IgD-negative memory B cell (primary cell): Measurements from ENCODE around the gene OR2F2. TPM values are rescaled to one million over a fixed set of nuclear protein-coding genes. Genes with fewer than 3 reads are reported as not detected.

ENCODE experiments used
- H3K27ac Mint-ChIP-seq, 3 donors: one replicate each; pipeline ENCODE4 v1.8.0; 2020 to 2022; ENCODE audit warnings: mild to moderate bottlenecking in 3 of 3, mixed read lengths in 3 of 3, moderate library complexity in 1 of 3
- H3K27me3 Mint-ChIP-seq: one replicate; pipeline ENCODE4 v1.8.0; 2021; ENCODE audit warnings: mixed read lengths
- H3K36me3 Mint-ChIP-seq: one replicate; pipeline ENCODE4 v1.8.0; 2020; ENCODE audit warnings: mild to moderate bottlenecking, mixed read lengths
- H3K4me1 Mint-ChIP-seq, 3 donors: one replicate each; pipeline ENCODE4 v1.8.0; 2020 to 2022; ENCODE audit warnings: mixed read lengths in 3 of 3, mild to moderate bottlenecking in 1 of 3
- H3K4me3 Mint-ChIP-seq, 4 donors: one replicate each; pipeline ENCODE4 v1.8.0; 2020 to 2022; ENCODE audit warnings: mild to moderate bottlenecking in 4 of 4, mixed read lengths in 4 of 4, moderate library complexity in 3 of 4
- H3K9me3 Mint-ChIP-seq, 3 donors: one replicate each; pipeline ENCODE4 v1.8.0; 2020 to 2021; ENCODE audit warnings: mixed read lengths in 3 of 3, mild to moderate bottlenecking in 1 of 3
- polyA plus RNA-seq: library from polyadenylated mRNA; unstranded; fragments of 300-500 nt; fragmentation: Illumina TruSeq; gene quantifications from one replicate; pipeline ENCODE4 v1.2.3, GENCODE V29; 2021

The OR2F2 gene
- polyA plus RNA-seq, 1 donor from 2014 or later: not detected

DNA sequence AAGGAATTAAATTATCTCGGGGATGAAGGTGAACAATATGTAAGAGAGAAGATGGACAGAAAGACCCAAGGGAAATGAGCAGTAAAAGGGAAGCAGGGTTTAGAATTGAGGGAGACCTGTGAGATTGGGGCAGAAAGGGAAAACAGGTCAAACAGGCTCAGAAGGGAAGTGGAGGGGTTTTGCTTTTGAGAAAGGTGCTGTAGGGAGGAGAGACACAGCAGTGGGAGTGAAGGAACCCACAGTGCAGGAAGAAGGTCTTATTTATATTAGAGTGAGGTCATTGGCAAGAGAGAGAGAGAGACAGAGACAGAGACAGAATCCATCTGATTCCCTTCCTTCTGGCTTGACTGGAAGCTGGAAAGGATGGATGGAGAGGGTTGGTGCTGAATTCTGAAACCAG, 29.5 kb upstream of the OR2F2 start:
- H3K4me1 Mint-ChIP-seq: peaks cover 5 to 12% (median 5%) of the 10 kb centered on the region in 3 donors
- H3K9me3 Mint-ChIP-seq: no peaks in the 10 kb centered on the region
- H3K27ac Mint-ChIP-seq: no peak overlapping the region
- H3K4me3 Mint-ChIP-seq: no peak overlapping the region
- peaks cover 7% of the 10 kb centered on the region for H3K27me3 Mint-ChIP-seq
- no peaks in the 10 kb centered on the region for H3K36me3 Mint-ChIP-seq

DNA sequence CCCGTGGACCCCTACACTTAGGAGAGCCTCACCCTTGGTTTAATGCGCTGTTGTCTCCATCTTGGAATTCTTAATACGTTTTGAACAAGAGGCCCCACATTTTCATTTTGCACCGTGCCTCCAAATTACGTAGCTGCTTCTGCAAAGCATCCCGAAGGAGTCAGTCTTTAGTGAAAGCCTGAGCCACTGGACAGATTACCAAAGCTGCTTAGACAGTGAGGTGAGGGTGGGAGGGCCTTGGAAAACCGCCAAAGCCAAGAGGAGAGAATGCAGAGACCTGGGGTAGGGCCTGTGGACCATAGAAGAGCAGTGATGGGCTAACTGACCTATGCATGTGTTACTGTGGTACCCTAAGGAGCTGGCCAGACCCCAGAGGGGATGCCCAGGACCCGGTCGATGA, 28.9 kb upstream of the OR2F2 start:
- Mint-ChIP-seq H3K27me3 (peaks cover 7% of the 10 kb centered on the region), H3K36me3 (no peaks in the 10 kb centered on the region), H3K4me3 (no peak overlapping the region), H3K27ac (no peak overlapping the region), H3K4me1 (peaks cover 2 to 7% (median 3%) of the 10 kb centered on the region in 3 donors), H3K9me3 (no peaks in the 10 kb centered on the region)

DNA sequence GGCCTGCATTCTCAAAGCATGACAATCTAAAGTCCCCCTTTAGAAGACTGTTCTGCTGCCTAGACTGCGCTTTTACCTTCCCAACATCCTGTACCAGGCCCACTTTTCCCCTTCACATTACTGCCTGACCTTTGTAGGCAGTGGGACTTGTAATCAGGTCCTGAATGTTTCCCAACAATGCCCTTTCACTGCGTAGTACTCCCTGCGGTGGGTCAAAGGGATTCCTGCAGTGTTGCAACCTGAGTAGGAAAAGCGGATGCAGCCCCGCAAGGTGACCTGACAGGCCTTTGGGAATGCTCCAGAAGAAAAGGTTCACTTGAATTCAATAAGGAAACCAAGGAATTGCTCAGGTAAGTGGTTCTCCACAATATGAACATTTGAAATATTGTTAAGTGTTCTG, 28.1 kb upstream of the OR2F2 start:
- Mint-ChIP-seq H3K4me1 (peaks cover 0 to 2% (median 2%) of the 10 kb centered on the region in 3 donors), H3K9me3 (no peaks in the 10 kb centered on the region), H3K36me3 (no peaks in the 10 kb centered on the region), H3K27me3 (peaks cover 7% of the 10 kb centered on the region), H3K4me3 (no peak overlapping the region), H3K27ac (no peak overlapping the region)

GRCh38 chr7:143908120-143908519, 26.9 kb upstream of the OR2F2 start:
- Mint-ChIP-seq H3K4me1 (no peaks in the 10 kb centered on the region), H3K36me3 (no peaks in the 10 kb centered on the region)

DNA sequence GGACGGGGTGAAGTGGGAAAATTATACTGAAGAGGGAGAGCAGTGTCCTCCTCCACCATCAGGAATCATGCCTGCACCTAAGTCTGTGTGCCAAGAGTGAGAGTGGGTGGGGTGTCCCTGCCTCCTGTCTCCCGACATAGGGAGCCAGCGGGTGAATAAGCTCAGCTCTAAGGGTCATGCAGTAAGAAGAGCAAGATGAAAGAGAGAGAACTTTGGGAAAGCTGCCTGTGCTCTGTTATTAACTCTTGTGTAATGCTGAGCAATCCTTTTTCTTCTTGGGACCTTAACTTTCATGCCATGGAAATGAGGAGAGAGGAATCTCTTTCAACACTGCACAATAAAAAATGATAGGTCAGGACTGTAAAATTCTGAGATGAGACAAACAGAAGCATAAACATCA, 25.2 kb upstream of the OR2F2 start:
- no peaks in the 10 kb centered on the region for H3K36me3 Mint-ChIP-seq
- no peaks in the 10 kb centered on the region for H3K9me3 Mint-ChIP-seq
- H3K27me3 Mint-ChIP-seq: peaks cover 7% of the 10 kb centered on the region
- H3K27ac Mint-ChIP-seq: no peak overlapping the region
- H3K4me1 Mint-ChIP-seq: no peaks in the 10 kb centered on the region
- H3K4me3 Mint-ChIP-seq: no peak overlapping the region

More at GRCh38 chr7:143908120-143908519, 26.9 kb upstream of the OR2F2 start:
- Mint-ChIP-seq H3K4me3 (no peak overlapping the region), H3K27ac (no peak overlapping the region), H3K27me3 (peaks cover 7% of the 10 kb centered on the region), H3K9me3 (no peaks in the 10 kb centered on the region)

GRCh38 chr7:143910473-143911248, 24.4 kb upstream of the OR2F2 start:
- Mint-ChIP-seq H3K4me1 (no peaks in the 10 kb centered on the region), H3K36me3 (no peaks in the 10 kb centered on the region), H3K27me3 (peaks cover 4% of the 10 kb centered on the region), H3K4me3 (no peak overlapping the region), H3K9me3 (no peaks in the 10 kb centered on the region), H3K27ac (no peak overlapping the region)

GRCh38 chr7:143913945-143914615, 21.0 kb upstream of the OR2F2 start:
- Mint-ChIP-seq H3K27me3 (peaks cover 8% of the 10 kb centered on the region), H3K27ac (no peak overlapping the region), H3K4me1 (no peaks in the 10 kb centered on the region), H3K36me3 (peaks cover 4% of the 10 kb centered on the region), H3K9me3 (peaks cover 0 to 3% (median 0%) of the 10 kb centered on the region in 3 donors), H3K4me3 (no peak overlapping the region)

GRCh38 chr7:143914938-143915652, 19.9 kb upstream of the OR2F2 start:
- Mint-ChIP-seq H3K4me3 (no peak overlapping the region), H3K27ac (no peak overlapping the region), H3K27me3 (peaks cover 13% of the 10 kb centered on the region), H3K4me1 (no peaks in the 10 kb centered on the region), H3K9me3 (peaks cover 0 to 3% (median 0%) of the 10 kb centered on the region in 3 donors), H3K36me3 (peaks cover 4% of the 10 kb centered on the region)

- H3K9me3 Mint-ChIP-seq: peaks cover 0 to 2% (median 0%) of the 10 kb centered on the region in 3 donors
- H3K4me1 Mint-ChIP-seq: no peaks in the 10 kb centered on the region
- H3K27me3 Mint-ChIP-seq: peaks cover 15% of the 10 kb centered on the region
- no peaks in the 10 kb centered on the region for H3K36me3 Mint-ChIP-seq
- no peak overlapping the region for H3K27ac Mint-ChIP-seq
- no peak overlapping the region for H3K4me3 Mint-ChIP-seq
Observed at GRCh38 chr7:143924851-143925250, 10.2 kb upstream of the OR2F2 start.

- Mint-ChIP-seq H3K36me3 (peaks cover 1% of the 10 kb centered on the region), H3K4me1 (no peaks in the 10 kb centered on the region), H3K27ac (peak overlapping the region in 1 of 3 donors; percentile 45), H3K27me3 (peaks cover 7% of the 10 kb centered on the region), H3K9me3 (peaks cover 0 to 3% (median 2%) of the 10 kb centered on the region in 3 donors), H3K4me3 (no peak overlapping the region)
Observed at GRCh38 chr7:143929224-143929920, 5.7 kb upstream of the OR2F2 start.

- Mint-ChIP-seq H3K4me1 (no peaks in the 10 kb centered on the region), H3K4me3 (no peak overlapping the region), H3K36me3 (peaks cover 1% of the 10 kb centered on the region), H3K27me3 (peaks cover 6% of the 10 kb centered on the region), H3K27ac (no peak overlapping the region), H3K9me3 (peaks cover 0 to 3% (median 2%) of the 10 kb centered on the region in 3 donors)
Observed at GRCh38 chr7:143931739-143932138, 3.3 kb upstream of the OR2F2 start.

DNA sequence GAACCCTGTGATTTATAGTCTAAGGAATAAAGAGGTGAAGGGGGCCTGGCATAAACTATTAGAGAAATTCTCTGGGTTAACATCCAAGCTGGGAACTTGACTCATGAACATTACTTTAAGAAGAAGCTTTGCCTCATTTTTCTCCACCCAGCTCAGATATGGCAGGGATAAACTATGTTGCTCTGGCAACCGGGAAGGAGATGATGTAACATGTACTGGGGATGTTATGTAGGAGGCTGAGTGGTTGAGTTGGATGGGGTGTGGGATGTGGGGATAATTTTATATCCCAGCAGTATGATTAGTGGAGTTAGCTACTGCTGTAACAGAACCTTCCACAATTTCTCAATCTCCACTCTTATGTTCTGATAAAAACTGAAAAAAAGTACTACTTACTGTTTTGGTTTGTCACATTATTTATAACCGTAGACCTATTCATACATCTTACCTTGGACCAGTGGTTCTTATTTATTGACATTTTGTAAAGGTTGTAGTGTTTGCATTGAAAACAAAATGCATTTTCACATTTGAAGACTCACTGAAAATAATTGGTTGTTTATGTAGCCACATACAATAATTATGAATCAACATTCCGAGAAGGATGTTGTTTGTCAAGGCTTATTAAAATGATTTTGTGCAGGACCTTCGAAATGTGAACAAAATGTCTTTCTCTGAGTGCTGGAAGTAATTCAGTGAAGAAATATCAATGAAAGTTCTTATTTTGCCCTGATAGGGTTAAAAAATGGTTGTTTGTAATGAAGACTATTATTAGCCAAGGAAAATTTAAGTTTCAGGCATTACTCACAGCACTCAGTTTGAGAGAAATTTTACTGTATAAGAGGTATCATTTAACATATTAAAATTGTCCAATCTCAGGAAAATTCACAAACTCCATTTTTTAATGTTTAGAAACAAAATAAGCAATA, 1.3 kb downstream of the OR2F2 start:
- H3K36me3 Mint-ChIP-seq: peaks cover 1% of the 10 kb centered on the region
- no peak overlapping the region for H3K27ac Mint-ChIP-seq
- no peak overlapping the region for H3K4me3 Mint-ChIP-seq
- peaks cover 0 to 3% (median 2%) of the 10 kb centered on the region in 3 donors for H3K9me3 Mint-ChIP-seq
- peaks cover 9% of the 10 kb centered on the region for H3K27me3 Mint-ChIP-seq
- H3K4me1 Mint-ChIP-seq: no peaks in the 10 kb centered on the region

DNA sequence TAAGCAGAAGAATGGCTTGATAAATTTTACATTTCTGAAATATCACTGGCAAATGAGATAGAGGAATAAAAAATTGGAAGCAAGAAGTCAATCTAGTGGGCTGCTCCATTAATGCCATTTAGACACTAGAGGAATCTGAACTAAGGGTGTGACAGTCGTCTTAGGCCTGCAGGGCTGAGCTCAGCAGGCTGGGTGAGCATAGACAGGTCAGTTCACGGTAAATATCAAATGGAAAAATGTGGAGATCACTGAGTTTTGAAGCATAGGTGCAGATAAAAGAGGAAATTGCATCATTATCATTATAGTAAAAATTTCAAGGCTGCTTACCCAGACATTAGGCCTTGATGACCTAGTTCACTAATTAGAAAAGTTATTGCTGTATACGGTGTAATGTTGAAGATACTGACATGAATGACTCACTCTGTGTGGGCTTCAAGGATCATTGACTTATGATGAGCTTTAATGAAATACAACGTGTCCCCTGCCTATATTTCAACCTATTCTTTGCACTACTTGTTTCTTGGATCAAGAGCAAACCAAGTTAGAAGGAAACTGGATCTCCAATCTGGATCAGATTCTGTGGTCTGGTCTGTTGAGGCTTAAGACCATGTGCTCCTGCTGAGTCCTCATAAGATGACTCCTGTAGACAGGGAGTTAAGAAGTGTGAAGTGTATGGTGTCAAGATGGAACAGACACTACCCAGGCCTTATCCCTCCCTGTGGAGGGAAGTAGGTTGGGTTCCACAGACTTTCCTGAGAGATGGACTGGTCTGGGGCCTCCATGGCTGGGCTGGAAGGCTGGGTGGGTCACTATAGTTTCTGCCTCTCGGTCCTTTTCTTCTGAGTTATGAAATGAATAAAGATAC, 3.6 kb downstream of the OR2F2 start:
- Mint-ChIP-seq H3K9me3 (no peaks in the 10 kb centered on the region), H3K4me1 (peaks cover 0 to 2% (median 0%) of the 10 kb centered on the region in 3 donors), H3K36me3 (no peaks in the 10 kb centered on the region), H3K27ac (no peak overlapping the region), H3K27me3 (peaks cover 5% of the 10 kb centered on the region), H3K4me3 (no peak overlapping the region)
